Right atrium auricular region (tissue), 2 donors: ENCODE data around the gene CRP. TPM values are rescaled to one million over a fixed set of nuclear protein-coding genes. Genes with fewer than 3 reads are reported as not detected.

Source experiments
- DNase-seq: peaks from one replicate; pipeline ENCODE4 v3.0.0-alpha.2; 2019; ENCODE audit warnings: low spot score
- H3K27ac ChIP-seq, 2 donors: fragments of 200-600 bp; sonication (generic); 1 replicate in 1 of 2; 2 replicates in 1 of 2; pipeline ENCODE4 v1.5.1; 2016 to 2019
- H3K27me3 ChIP-seq, 2 donors: fragments of 200-600 bp; sonication (generic); one replicate each; pipeline versions ENCODE4 v1.5.1 to v1.6.0; 2017 to 2019
- H3K36me3 ChIP-seq: fragments of 200-600 bp; sonication (generic); one replicate; pipeline ENCODE4 v1.5.1; 2016
- H3K4me1 ChIP-seq, 2 donors: fragments of 200-600 bp; sonication (generic); one replicate each; pipeline versions ENCODE4 v1.5.1 to v1.6.0; 2017 to 2019
- H3K4me3 ChIP-seq, 2 donors: fragments of 200-600 bp; sonication (generic); 1 replicate in 1 of 2; 2 replicates in 1 of 2; pipeline ENCODE4 v1.5.1; 2017 to 2019; ENCODE audit warnings: mild to moderate bottlenecking in 1 of 2, moderate library complexity in 1 of 2
- H3K9me3 ChIP-seq, 2 donors: fragments of 200-600 bp; sonication (generic); one replicate each; pipeline ENCODE4 v1.5.1; 2019
- CTCF ChIP-seq, 2 donors: fragments of 200-600 bp; sonication (generic); IDR thresholded peaks; one replicate each; pipeline ENCODE4 v1.5.1; 2019; ENCODE audit warnings: antibody characterized with exemption in 2 of 2
- total RNA-seq, 2 donors: library from RNA; depleted of rRNA; stranded (reverse); fragments of >200 nt; gene quantifications; one replicate each; pipeline ENCODE4 v1.1.0, GENCODE V29; 2016

Gene CRP
- total RNA-seq, 2 donors from 2014 or later: not detected

- no peaks in the 10 kb centered on the region for H3K27me3 ChIP-seq
- no peak for TF ChIP-seq CTCF (IDR thresholded peaks at IDR 0.05)
- no peaks in the 10 kb centered on the region for H3K9me3 ChIP-seq
- no peaks in the 10 kb centered on the region for H3K4me1 ChIP-seq
- H3K27ac ChIP-seq: no peak overlapping the region
- H3K36me3 ChIP-seq: no peaks in the 10 kb centered on the region
- no peak overlapping the region for H3K4me3 ChIP-seq
- no peak for DNase-seq
Observed at GRCh38 chr1:159700312-159700711, 14.1 kb downstream of the CRP start.

- no peak overlapping the region for H3K4me3 ChIP-seq
- TF ChIP-seq CTCF (IDR thresholded peaks at IDR 0.05): no peak
- H3K36me3 ChIP-seq: no peaks in the 10 kb centered on the region
- H3K4me1 ChIP-seq: no peaks in the 10 kb centered on the region
- H3K9me3 ChIP-seq: no peaks in the 10 kb centered on the region
- no peak for DNase-seq
- no peaks in the 10 kb centered on the region for H3K27me3 ChIP-seq
- H3K27ac ChIP-seq: no peak overlapping the region
Observed at GRCh38 chr1:159699653-159700052, 14.7 kb downstream of the CRP start.

- no peak for TF ChIP-seq CTCF (IDR thresholded peaks at IDR 0.05)
- no peaks in the 10 kb centered on the region for H3K27me3 ChIP-seq
- no peak overlapping the region for H3K27ac ChIP-seq
- no peaks in the 10 kb centered on the region for H3K4me1 ChIP-seq
- no peaks in the 10 kb centered on the region for H3K9me3 ChIP-seq
- H3K36me3 ChIP-seq: no peaks in the 10 kb centered on the region
- no peak for DNase-seq
- no peak overlapping the region for H3K4me3 ChIP-seq
Observed at GRCh38 chr1:159699246-159699645, 15.1 kb downstream of the CRP start.

- Histone ChIP-seq H3K36me3 (no peaks in the 10 kb centered on the region), H3K27ac (no peak overlapping the region), H3K9me3 (no peaks in the 10 kb centered on the region), H3K4me1 (no peaks in the 10 kb centered on the region), H3K27me3 (no peaks in the 10 kb centered on the region), H3K4me3 (no peak overlapping the region)
- TF ChIP-seq CTCF (IDR thresholded peaks at IDR 0.05): no peak
- no peak for DNase-seq
Observed at GRCh38 chr1:159687511-159687910, 26.9 kb downstream of the CRP start.

GRCh38 chr1:159686599-159687299 is 27.6 kb downstream of the CRP start:
- Histone ChIP-seq H3K36me3 (no peaks in the 10 kb centered on the region), H3K9me3 (peaks cover 0 to 4% of the 10 kb centered on the region in 2 donors), H3K27me3 (no peaks in the 10 kb centered on the region), H3K4me1 (no peaks in the 10 kb centered on the region), H3K4me3 (no peak overlapping the region), H3K27ac (no peak overlapping the region)
- no peak for TF ChIP-seq CTCF (IDR thresholded peaks at IDR 0.05)
- no peak for DNase-seq

- Histone ChIP-seq H3K27me3 (no peaks in the 10 kb centered on the region), H3K9me3 (peaks cover 0 to 9% of the 10 kb centered on the region in 2 donors), H3K27ac (no peak overlapping the region), H3K36me3 (no peaks in the 10 kb centered on the region), H3K4me1 (no peaks in the 10 kb centered on the region), H3K4me3 (no peak overlapping the region)
- no peak for TF ChIP-seq CTCF (IDR thresholded peaks at IDR 0.05)
- DNase-seq: no peak
Observed at GRCh38 chr1:159678939-159679338, 35.5 kb downstream of the CRP start.
